IPS-20b (cell line): ENCODE data around the gene FCN3.
"Not testable (repeated sequence)": the region's sequence is repeated elsewhere in the genome, so short reads cannot be mapped to it uniquely, and the experiment has no call there.

Experiments
- H3K27ac ChIP-seq: one replicate; pipeline ENCODE4 v1.5.1; 2013; ENCODE audit warnings: low read length
- H3K27me3 ChIP-seq: 2 replicates; pipeline ENCODE4 v1.6.1; 2013; ENCODE audit warnings: mild to moderate bottlenecking, low read length, inconsistent platforms; ENCODE audit not compliant: insufficient read depth
- H3K36me3 ChIP-seq: 2 replicates; pipeline ENCODE4 v1.6.1; 2013; ENCODE audit warnings: low read depth, mild to moderate bottlenecking, inconsistent platforms, low read length, moderate library complexity; ENCODE audit not compliant: insufficient read depth
- H3K4me1 ChIP-seq: 2 replicates; pipeline ENCODE4 v1.6.1; 2013; ENCODE audit warnings: mild to moderate bottlenecking, control low read depth, inconsistent platforms, low read length, moderate library complexity; ENCODE audit not compliant: insufficient read depth
- H3K4me3 ChIP-seq: 2 replicates; pipeline ENCODE4 v1.5.1; 2013; ENCODE audit warnings: mild to moderate bottlenecking, low read length, inconsistent platforms
- H3K9ac ChIP-seq: 2 replicates; pipeline ENCODE4 v1.6.1; 2013; ENCODE audit warnings: low read depth, mild to moderate bottlenecking, inconsistent platforms, low read length, moderate library complexity
- H3K9me3 ChIP-seq: 2 replicates; pipeline ENCODE4 v1.6.1; 2013; ENCODE audit warnings: mild to moderate bottlenecking, low read depth, low read length, inconsistent platforms; ENCODE audit not compliant: insufficient read depth

FCN3 gene

GRCh38 chr1:27406791-27407190, 32.2 kb upstream of the FCN3 start:
- not testable (repeated sequence) for H3K27me3 ChIP-seq, H3K9me3 ChIP-seq, H3K9ac ChIP-seq, H3K27ac ChIP-seq, H3K4me3 ChIP-seq
- H3K36me3 ChIP-seq: peaks cover 41% of the 10 kb centered on the region
- H3K4me1 ChIP-seq: peaks cover 25% of the 10 kb centered on the region; the same call in 1 of the 2 replicates

- H3K9me3 ChIP-seq: no peaks in the 10 kb centered on the region
- H3K4me3 ChIP-seq: no peak overlapping the region
- peaks cover 25% of the 10 kb centered on the region; the same call in 1 of the 2 replicates for H3K4me1 ChIP-seq
- H3K27me3 ChIP-seq: no peaks in the 10 kb centered on the region
- H3K36me3 ChIP-seq: peaks cover 38% of the 10 kb centered on the region
- H3K9ac ChIP-seq: peak overlapping the region; percentile 26; the same call in 1 of the 2 replicates
- peak overlapping the region; percentile 34 for H3K27ac ChIP-seq
Measured at GRCh38 chr1:27406362-27406680, 31.7 kb upstream of the FCN3 start.

- Histone ChIP-seq H3K27ac (peak overlapping the region; percentile 34), H3K4me1 (peaks cover 25% of the 10 kb centered on the region; the same call in 1 of the 2 replicates), H3K9ac (peak overlapping the region; percentile 47; the same call in 1 of the 2 replicates), H3K36me3 (peaks cover 33% of the 10 kb centered on the region)
- not testable (repeated sequence) for H3K4me3 ChIP-seq, H3K9me3 ChIP-seq, H3K27me3 ChIP-seq
Measured at GRCh38 chr1:27405598-27406361, 31.2 kb upstream of the FCN3 start.

- no peaks in the 10 kb centered on the region for H3K9me3 ChIP-seq
- peaks cover 25% of the 10 kb centered on the region; the same call in 1 of the 2 replicates for H3K4me1 ChIP-seq
- no peak overlapping the region; the same call in 1 of the 2 replicates for H3K4me3 ChIP-seq
- H3K9ac ChIP-seq: peak overlapping the region; percentile 47; the same call in 1 of the 2 replicates
- no peak overlapping the region for H3K27ac ChIP-seq
- H3K36me3 ChIP-seq: peaks cover 26% of the 10 kb centered on the region
- no peaks in the 10 kb centered on the region for H3K27me3 ChIP-seq
Measured at GRCh38 chr1:27405074-27405473, 30.4 kb upstream of the FCN3 start.

GRCh38 chr1:27403931-27404330, 29.3 kb upstream of the FCN3 start:
- H3K9ac ChIP-seq: no peak overlapping the region
- peaks cover 21% of the 10 kb centered on the region for H3K36me3 ChIP-seq
- no peaks in the 10 kb centered on the region for H3K27me3 ChIP-seq
- H3K4me1 ChIP-seq: peaks cover 27% of the 10 kb centered on the region; the same call in 1 of the 2 replicates
- no peak overlapping the region for H3K27ac ChIP-seq
- H3K4me3 ChIP-seq: no peak overlapping the region
- no peaks in the 10 kb centered on the region for H3K9me3 ChIP-seq

GRCh38 chr1:27403065-27403726, 28.6 kb upstream of the FCN3 start:
- Histone ChIP-seq H3K9me3 (no peaks in the 10 kb centered on the region), H3K36me3 (peaks cover 14% of the 10 kb centered on the region), H3K27ac (peak overlapping the region; percentile 37), H3K9ac (peak overlapping the region; percentile 21; the same call in 1 of the 2 replicates), H3K4me3 (no peak overlapping the region), H3K27me3 (no peaks in the 10 kb centered on the region), H3K4me1 (peaks cover 29% of the 10 kb centered on the region; the same call in 1 of the 2 replicates)

GRCh38 chr1:27402349-27402754, 27.7 kb upstream of the FCN3 start:
- peaks cover 33% of the 10 kb centered on the region; the same call in 1 of the 2 replicates for H3K4me1 ChIP-seq
- no peaks in the 10 kb centered on the region for H3K9me3 ChIP-seq
- peaks cover 6% of the 10 kb centered on the region for H3K36me3 ChIP-seq
- H3K9ac ChIP-seq: no peak overlapping the region
- H3K27me3 ChIP-seq: no peaks in the 10 kb centered on the region
- H3K27ac ChIP-seq: no peak overlapping the region
- no peak overlapping the region for H3K4me3 ChIP-seq

- Histone ChIP-seq H3K36me3 (no peaks in the 10 kb centered on the region), H3K9me3 (no peaks in the 10 kb centered on the region), H3K4me1 (peaks cover 25% of the 10 kb centered on the region; the same call in 1 of the 2 replicates), H3K9ac (no peak overlapping the region), H3K27ac (no peak overlapping the region), H3K4me3 (no peak overlapping the region), H3K27me3 (no peaks in the 10 kb centered on the region)
Measured at GRCh38 chr1:27400963-27401341, 26.3 kb upstream of the FCN3 start.

GRCh38 chr1:27400082-27400962, 25.7 kb upstream of the FCN3 start:
- H3K27ac ChIP-seq: no peak overlapping the region
- H3K27me3 ChIP-seq: no peaks in the 10 kb centered on the region
- no peaks in the 10 kb centered on the region for H3K36me3 ChIP-seq
- H3K9me3 ChIP-seq: no peaks in the 10 kb centered on the region
- H3K4me1 ChIP-seq: peaks cover 22% of the 10 kb centered on the region; the same call in 1 of the 2 replicates
- no peak overlapping the region for H3K4me3 ChIP-seq
- H3K9ac ChIP-seq: no peak overlapping the region

GRCh38 chr1:27399251-27400025, 24.8 kb upstream of the FCN3 start:
- Histone ChIP-seq H3K27me3 (no peaks in the 10 kb centered on the region), H3K9ac (no peak overlapping the region; the same call in 1 of the 2 replicates), H3K4me3 (no peak overlapping the region), H3K4me1 (peaks cover 15% of the 10 kb centered on the region; the same call in 1 of the 2 replicates), H3K36me3 (no peaks in the 10 kb centered on the region), H3K9me3 (no peaks in the 10 kb centered on the region), H3K27ac (no peak overlapping the region)
